Mucosa of rectum (tissue), 2 donors: ENCODE data around the gene WT1.
A peak's percentile ranks its signal among the peaks of the same experiment; 100 is the strongest.

Source experiments
- H3K27ac ChIP-seq, 2 donors: one replicate each; pipeline ENCODE4 v1.7.0; 2013; ENCODE audit warnings: inconsistent platforms in 2 of 2, low read depth in 2 of 2, low read length in 2 of 2
- H3K27me3 ChIP-seq, 2 donors: one replicate each; pipeline ENCODE4 v1.7.0; 2013; ENCODE audit warnings: low read length in 2 of 2; ENCODE audit not compliant: control insufficient read depth in 2 of 2, insufficient read depth in 2 of 2
- H3K36me3 ChIP-seq, 2 donors: one replicate each; pipeline ENCODE4 v1.7.0; 2013; ENCODE audit warnings: low read length in 2 of 2; ENCODE audit not compliant: control insufficient read depth in 2 of 2, insufficient read depth in 2 of 2
- H3K4me1 ChIP-seq, 2 donors: one replicate each; pipeline ENCODE4 v1.7.0; 2013; ENCODE audit warnings: low read length in 2 of 2, mild to moderate bottlenecking in 1 of 2; ENCODE audit not compliant: control insufficient read depth in 2 of 2, insufficient read depth in 2 of 2
- H3K4me3 ChIP-seq, 2 donors: one replicate each; pipeline ENCODE4 v1.7.0; 2013; ENCODE audit warnings: low read length in 2 of 2
- H3K9ac ChIP-seq, 2 donors: one replicate each; pipeline ENCODE4 v1.7.0; 2013; ENCODE audit warnings: low read length in 2 of 2, low read depth in 1 of 2, mild to moderate bottlenecking in 1 of 2
- H3K9me3 ChIP-seq, 2 donors: one replicate each; pipeline ENCODE4 v1.7.0; 2013; ENCODE audit warnings: low read length in 2 of 2; ENCODE audit not compliant: control insufficient read depth in 2 of 2
- donor health status: healthy.
- donor health status: Normal muscosa, but diverticular disease.

The WT1 gene

GRCh38 chr11:32433101-32433913 is 2.0 kb downstream of the WT1 start:
- H3K4me1 ChIP-seq: no peaks in the 10 kb centered on the region
- H3K9me3 ChIP-seq: no peaks in the 10 kb centered on the region
- H3K9ac ChIP-seq: no peak overlapping the region
- no peak overlapping the region for H3K27ac ChIP-seq
- no peaks in the 10 kb centered on the region for H3K36me3 ChIP-seq
- peak overlapping the region in 1 of 2 donors; percentile 44 for H3K4me3 ChIP-seq
- H3K27me3 ChIP-seq: peaks cover 54 to 70% of the 10 kb centered on the region in 2 donors

- Histone ChIP-seq H3K9me3 (no peaks in the 10 kb centered on the region), H3K4me3 (no peak overlapping the region), H3K36me3 (no peaks in the 10 kb centered on the region), H3K27me3 (peaks cover 50 to 77% of the 10 kb centered on the region in 2 donors), H3K9ac (no peak overlapping the region), H3K27ac (no peak overlapping the region), H3K4me1 (no peaks in the 10 kb centered on the region)
Observed at GRCh38 chr11:32432565-32432964, 2.8 kb downstream of the WT1 start.

GRCh38 chr11:32430568-32431381 is 4.6 kb downstream of the WT1 start:
- H3K4me3 ChIP-seq: no peak overlapping the region
- no peaks in the 10 kb centered on the region for H3K9me3 ChIP-seq
- H3K4me1 ChIP-seq: no peaks in the 10 kb centered on the region
- no peak overlapping the region for H3K9ac ChIP-seq
- H3K27ac ChIP-seq: no peak overlapping the region
- H3K36me3 ChIP-seq: no peaks in the 10 kb centered on the region
- H3K27me3 ChIP-seq: peaks cover 49 to 71% of the 10 kb centered on the region in 2 donors

DNA sequence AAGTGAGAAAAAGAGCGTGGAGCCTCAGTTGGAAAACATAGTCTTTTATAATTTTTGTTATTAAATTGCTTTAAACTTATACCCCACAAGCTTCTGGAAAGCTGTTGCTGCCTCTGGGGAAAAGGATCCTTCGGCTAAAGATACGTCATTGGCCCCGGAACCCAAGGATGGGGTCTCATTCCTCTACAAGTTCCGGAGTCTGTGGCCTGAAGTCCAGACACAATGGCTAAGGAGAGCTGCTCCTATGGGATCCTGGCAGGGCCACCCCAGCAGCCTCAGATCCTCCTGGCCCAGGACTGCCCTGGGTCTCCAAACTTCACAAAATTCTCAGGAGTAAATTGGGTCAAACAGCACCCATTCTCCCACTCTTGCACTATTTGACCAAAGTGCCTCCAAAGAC is 5.9 kb downstream of the WT1 start:
- Histone ChIP-seq H3K9ac (no peak overlapping the region), H3K27ac (no peak overlapping the region), H3K27me3 (peaks cover 46 to 67% of the 10 kb centered on the region in 2 donors), H3K9me3 (no peaks in the 10 kb centered on the region), H3K36me3 (no peaks in the 10 kb centered on the region), H3K4me1 (no peaks in the 10 kb centered on the region), H3K4me3 (no peak overlapping the region)

DNA sequence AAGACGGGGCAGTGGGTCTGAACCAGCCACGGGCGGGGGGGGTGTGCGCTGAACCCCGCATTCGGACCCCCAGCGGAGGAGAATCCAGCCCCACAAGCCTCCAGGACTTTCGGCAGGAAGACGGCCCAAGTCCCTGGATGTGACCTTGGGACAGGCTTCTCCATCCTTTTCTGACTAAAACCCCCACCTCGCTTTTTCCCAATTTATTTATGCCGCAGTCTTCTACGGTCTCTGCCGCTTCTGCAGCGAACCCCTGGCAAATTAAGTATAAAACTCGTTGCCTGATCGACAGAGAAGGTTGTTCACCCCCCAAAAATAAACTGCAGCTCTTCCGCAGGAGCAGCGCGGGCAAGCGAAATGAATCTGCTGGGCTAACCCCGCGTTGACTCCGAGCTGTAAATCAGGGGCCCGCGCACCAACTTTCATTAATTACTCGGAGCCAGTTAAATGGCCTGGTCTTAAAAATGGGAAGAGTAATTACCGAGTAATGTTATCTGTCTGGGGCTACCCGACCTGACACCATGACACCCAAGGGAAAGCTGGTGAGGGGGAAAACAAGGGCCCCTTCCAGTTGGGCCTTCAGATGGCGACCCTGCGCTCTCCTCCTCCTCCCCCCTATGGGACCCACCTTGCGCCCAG is 6.6 kb downstream of the WT1 start:
- Histone ChIP-seq H3K27me3 (peaks cover 44 to 60% of the 10 kb centered on the region in 2 donors), H3K27ac (no peak overlapping the region), H3K4me1 (no peaks in the 10 kb centered on the region)

GRCh38 chr11:32427935-32428664 is 7.2 kb downstream of the WT1 start:
- Histone ChIP-seq H3K27ac (no peak overlapping the region), H3K9me3 (no peaks in the 10 kb centered on the region), H3K4me3 (no peak overlapping the region), H3K4me1 (no peaks in the 10 kb centered on the region), H3K36me3 (no peaks in the 10 kb centered on the region), H3K9ac (no peak overlapping the region), H3K27me3 (peaks cover 43 to 53% of the 10 kb centered on the region in 2 donors)

More for the DNA sequence above, 6.6 kb downstream of the WT1 start:
- no peak overlapping the region for H3K9ac ChIP-seq
- H3K4me3 ChIP-seq: no peak overlapping the region
- H3K9me3 ChIP-seq: no peaks in the 10 kb centered on the region
- no peaks in the 10 kb centered on the region for H3K36me3 ChIP-seq

- H3K27ac ChIP-seq: no peak overlapping the region
- no peaks in the 10 kb centered on the region for H3K9me3 ChIP-seq
- no peaks in the 10 kb centered on the region for H3K4me1 ChIP-seq
- H3K36me3 ChIP-seq: no peaks in the 10 kb centered on the region
- H3K4me3 ChIP-seq: no peak overlapping the region
- H3K27me3 ChIP-seq: peaks cover 39 to 48% of the 10 kb centered on the region in 2 donors
- H3K9ac ChIP-seq: no peak overlapping the region
Observed at GRCh38 chr11:32427616-32427934, 7.8 kb downstream of the WT1 start.

- Histone ChIP-seq H3K27ac (no peak overlapping the region), H3K9ac (no peak overlapping the region), H3K4me1 (no peaks in the 10 kb centered on the region), H3K4me3 (no peak overlapping the region), H3K27me3 (peaks cover 36 to 42% of the 10 kb centered on the region in 2 donors), H3K36me3 (no peaks in the 10 kb centered on the region), H3K9me3 (no peaks in the 10 kb centered on the region)
Observed at GRCh38 chr11:32426819-32427615, 8.3 kb downstream of the WT1 start.

GRCh38 chr11:32426192-32426591 is 9.1 kb downstream of the WT1 start:
- Histone ChIP-seq H3K27ac (no peak overlapping the region), H3K9me3 (no peaks in the 10 kb centered on the region), H3K9ac (no peak overlapping the region), H3K27me3 (peaks cover 32 to 41% of the 10 kb centered on the region in 2 donors), H3K4me1 (no peaks in the 10 kb centered on the region), H3K4me3 (no peak overlapping the region), H3K36me3 (no peaks in the 10 kb centered on the region)
